PC-3 (cell line): ENCODE results near the gene ZBTB22.

Experiments
- EZH2 ChIP-seq: fragments of 300-600 bp; sonication (generic); IDR thresholded peaks from one replicate; pipeline ENCODE4 v1.6.1; 2017; ENCODE audit warnings: antibody characterized with exemption, mild to moderate bottlenecking, low read length; ENCODE audit not compliant: unreplicated experiment
- TF ChIP-seq, protein P1 (sequence below): fragments of 300-600 bp; sonication (generic); conservative IDR thresholded peaks from 2 replicates; pipeline ENCODE4 v1.5.1; 2017; ENCODE audit warnings: antibody characterized with exemption, low read depth, mild to moderate bottlenecking, low read length

DNA sequence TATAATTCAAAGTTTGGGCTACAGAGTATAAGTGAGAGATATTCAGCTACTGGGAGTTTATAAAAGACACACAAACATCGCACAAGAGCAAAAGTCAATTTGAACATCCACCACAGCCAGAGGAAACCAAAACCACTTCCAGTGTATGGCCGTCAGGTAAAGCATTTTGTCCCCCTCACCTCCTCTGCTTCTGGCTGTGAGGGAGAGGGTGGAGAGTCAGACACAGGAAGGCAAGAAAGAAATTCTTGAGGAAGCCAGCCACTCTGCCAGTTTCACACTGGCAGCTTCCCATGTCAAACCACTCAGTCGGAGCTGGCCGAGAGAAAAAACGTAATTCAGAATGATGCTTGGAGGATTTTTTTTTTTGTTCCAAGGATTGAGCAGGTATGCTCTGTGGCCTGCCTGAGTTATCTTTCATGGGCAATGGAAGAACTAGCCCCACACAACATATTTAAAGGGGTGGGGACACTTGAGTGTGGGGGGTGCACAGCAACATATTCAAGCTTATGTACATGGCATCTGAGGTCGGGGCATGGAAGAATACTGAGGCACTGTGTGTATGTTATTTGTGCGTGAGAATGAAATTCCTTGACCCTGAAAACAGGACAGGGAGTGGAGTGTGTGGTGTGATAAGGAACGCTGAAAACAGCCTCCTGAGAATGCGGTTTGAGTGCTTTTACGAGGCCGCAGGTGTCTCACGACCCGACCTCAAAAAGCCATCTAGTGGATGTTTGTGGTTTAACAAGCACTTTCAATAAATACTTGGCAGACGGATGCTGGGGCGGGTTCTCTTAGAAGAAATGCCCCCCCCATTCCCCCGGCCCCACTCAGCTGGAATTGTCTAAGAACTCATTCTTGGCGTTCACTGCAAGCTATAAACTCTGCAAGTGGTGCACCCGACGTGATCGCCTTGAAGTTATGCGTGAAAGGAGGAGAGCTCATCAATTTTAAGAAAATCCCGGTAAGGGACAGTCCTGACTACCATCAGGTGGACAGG is 27.5 kb upstream of the ZBTB22 start:
- no peak for TF ChIP-seq EZH2
- TF ChIP-seq, protein P1, sequence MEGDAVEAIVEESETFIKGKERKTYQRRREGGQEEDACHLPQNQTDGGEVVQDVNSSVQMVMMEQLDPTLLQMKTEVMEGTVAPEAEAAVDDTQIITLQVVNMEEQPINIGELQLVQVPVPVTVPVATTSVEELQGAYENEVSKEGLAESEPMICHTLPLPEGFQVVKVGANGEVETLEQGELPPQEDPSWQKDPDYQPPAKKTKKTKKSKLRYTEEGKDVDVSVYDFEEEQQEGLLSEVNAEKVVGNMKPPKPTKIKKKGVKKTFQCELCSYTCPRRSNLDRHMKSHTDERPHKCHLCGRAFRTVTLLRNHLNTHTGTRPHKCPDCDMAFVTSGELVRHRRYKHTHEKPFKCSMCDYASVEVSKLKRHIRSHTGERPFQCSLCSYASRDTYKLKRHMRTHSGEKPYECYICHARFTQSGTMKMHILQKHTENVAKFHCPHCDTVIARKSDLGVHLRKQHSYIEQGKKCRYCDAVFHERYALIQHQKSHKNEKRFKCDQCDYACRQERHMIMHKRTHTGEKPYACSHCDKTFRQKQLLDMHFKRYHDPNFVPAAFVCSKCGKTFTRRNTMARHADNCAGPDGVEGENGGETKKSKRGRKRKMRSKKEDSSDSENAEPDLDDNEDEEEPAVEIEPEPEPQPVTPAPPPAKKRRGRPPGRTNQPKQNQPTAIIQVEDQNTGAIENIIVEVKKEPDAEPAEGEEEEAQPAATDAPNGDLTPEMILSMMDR = peak; percentile 58
